LHCN-M2 (cell line): ENCODE measurements around the gene PDZRN3. TPM values are rescaled to one million over a fixed set of nuclear protein-coding genes. Genes with fewer than 3 reads are reported as not detected.
"Not testable (repeated sequence)": the region's sequence is repeated elsewhere in the genome, so short reads cannot be mapped to it uniquely, and the experiment has no call there.

Experiments used
- DNase-seq: peaks from one replicate; pipeline ENCODE4 v3.0.0-alpha.2; 2012; ENCODE audit warnings: low read depth
- total RNA-seq: library from RNA; depleted of rRNA; stranded (reverse); fragments of >200 nt; gene quantifications from 2 replicates; pipeline ENCODE4 v1.2.3, GENCODE V29; 2014

The PDZRN3 gene
- total RNA-seq, 1 experiment from 2014 or later: 6.7 TPM

- no peak for DNase-seq
Observed at GRCh38 chr3:73592154-73593144, 32.3 kb downstream of the PDZRN3 start.

GRCh38 chr3:73591286-73591800 lies 33.4 kb downstream of the PDZRN3 start:
- DNase-seq: no peak

DNA sequence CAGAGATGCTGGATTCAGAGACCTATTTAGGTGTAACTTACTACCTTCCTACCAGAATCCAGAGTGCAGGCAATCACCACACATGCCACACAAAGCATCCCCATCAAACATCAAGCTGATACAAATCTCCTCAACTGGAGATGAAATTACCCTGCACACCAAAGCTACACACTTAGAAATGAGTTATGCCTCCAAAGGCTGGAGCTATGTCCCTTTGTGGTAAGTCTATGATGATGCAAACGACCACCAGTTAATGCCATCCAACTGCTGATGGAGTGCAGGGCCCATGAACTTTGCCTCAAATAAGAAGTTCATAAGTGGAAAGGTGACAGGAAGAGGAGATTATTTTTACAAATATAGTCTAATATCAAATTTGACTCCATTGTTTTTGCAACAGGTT lies 38.1 kb downstream of the PDZRN3 start:
- DNase-seq: no peak

GRCh38 chr3:73586190-73586589 lies 38.6 kb downstream of the PDZRN3 start:
- DNase-seq: no peak

DNA sequence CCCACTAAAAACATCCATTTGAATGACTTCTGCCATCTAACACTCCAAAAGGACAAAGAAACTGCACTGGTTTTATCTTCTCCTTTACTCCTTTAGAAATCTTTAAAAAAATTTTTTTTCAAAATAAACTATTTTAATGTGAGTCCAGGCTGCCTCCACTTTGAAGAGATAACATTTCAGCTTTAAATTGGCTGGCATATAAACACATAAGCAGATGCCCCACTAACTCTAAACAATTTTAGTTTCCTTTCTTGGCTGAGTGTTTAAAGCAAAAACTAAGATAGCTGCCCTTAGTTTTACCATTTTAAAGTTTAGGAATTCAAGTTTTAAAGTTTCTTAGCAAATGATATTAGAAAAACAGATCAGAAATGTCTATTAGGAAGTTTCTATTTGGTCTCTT lies 39.9 kb downstream of the PDZRN3 start:
- DNase-seq: no peak

- DNase-seq: no peak
Observed at GRCh38 chr3:73582535-73582934, 42.2 kb downstream of the PDZRN3 start.

DNA sequence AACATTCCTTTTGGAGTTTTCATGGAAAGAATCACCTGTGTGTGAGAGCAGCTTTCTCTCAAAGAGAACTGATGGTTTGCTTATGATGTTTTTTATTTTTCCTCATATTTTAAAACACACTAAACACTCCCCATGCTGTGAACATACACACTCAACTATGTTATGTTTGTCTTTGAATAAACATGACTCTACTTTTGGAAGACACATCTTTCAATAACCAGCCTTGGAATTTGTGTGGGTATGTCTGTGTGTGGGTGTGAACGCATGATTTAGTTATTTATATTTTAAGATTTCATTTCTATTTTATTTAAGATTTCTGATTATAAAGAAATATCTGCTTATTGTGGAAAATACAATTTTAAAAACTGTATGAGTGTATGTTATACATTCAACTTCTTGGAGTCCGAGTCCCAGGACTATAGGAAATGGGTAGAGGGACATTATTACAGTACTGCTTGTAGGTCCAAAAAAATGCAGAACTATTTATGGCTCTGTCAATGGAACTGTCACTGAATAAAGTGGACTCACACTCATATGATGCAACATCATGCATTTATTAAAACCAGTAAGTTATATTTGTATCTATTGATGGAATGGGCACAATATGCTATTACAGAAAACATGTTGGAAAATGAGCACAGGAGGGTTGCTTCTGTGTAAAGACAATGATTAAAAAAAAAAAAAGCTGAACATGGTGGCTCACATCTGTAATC lies 43.5 kb downstream of the PDZRN3 start:
- no peak for DNase-seq

- no peak for DNase-seq
Observed at GRCh38 chr3:73580343-73580742, 44.4 kb downstream of the PDZRN3 start.

DNA sequence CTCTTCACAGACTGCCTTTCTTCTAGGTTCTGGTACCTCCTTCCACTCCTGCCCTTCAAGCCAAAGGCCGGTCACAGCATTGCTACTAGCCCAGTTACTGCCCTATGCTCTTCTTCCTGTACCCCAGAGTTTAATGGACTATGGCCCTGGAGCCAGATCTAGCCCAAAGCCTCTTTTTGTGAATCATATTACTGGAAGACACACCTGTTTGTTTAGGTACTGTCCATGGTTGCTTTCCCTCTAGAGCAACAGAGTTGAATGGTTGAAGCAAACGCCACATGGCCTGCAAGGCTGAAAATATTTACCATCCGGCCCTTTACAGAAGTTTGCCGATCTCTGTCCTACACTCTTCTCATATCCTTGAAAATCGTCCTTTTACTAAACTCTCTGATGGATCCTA lies 47.0 kb downstream of the PDZRN3 start:
- no peak for DNase-seq

GRCh38 chr3:73576999-73577461 lies 47.7 kb downstream of the PDZRN3 start:
- DNase-seq: peak; percentile 28

DNA sequence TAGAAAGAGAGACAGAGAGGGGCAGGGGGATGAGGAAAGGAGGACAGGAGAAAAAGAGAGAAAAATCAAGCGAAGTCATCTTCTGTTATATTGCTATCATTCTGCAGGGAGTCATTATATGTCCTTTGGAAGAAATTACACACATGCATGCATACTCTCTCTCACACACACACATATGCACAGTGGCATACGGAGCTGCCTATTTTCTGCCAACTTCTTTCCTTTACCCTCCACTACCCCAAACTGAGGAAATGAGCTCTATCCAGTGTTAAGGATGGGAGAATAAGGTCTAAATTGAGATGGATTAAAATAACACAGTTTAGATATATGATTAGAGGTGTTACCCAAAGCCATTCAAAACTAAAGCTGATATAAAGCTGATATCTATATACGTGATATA lies 48.8 kb downstream of the PDZRN3 start:
- no peak for DNase-seq

GRCh38 chr3:73575519-73575918 lies 49.2 kb downstream of the PDZRN3 start:
- no peak for DNase-seq

GRCh38 chr3:73573204-73573603 lies 51.5 kb downstream of the PDZRN3 start:
- no peak for DNase-seq

- DNase-seq: no peak
Observed at GRCh38 chr3:73572368-73572767, 52.4 kb downstream of the PDZRN3 start.

DNA sequence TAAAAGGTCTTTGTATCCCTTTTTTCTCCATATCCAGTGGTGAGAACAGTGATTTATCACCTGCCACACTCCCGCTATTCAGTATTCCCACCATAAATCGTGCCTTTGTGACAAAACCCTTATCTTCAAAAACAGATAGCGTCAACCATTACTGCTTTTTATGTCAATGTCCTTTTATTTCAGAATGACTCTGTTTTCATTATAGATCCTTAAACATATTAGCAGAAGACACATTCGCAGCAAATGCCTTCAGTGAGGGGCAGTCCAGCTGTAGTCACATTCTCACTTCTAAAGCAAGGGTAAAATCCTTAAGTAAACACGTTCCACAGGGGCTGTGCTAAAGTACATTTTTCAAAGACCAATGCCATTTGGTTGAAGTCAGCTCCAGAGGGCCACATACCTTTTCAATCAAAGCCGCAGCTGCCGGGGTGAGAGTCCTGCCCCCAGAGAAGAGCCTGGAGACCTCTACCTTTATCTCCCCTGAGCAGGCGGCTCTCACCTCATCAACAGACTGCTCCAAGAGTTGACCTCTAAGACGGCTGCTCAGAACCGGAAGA lies 53.4 kb downstream of the PDZRN3 start:
- no peak for DNase-seq

- DNase-seq: no peak
Observed at GRCh38 chr3:73569246-73569760, 55.4 kb downstream of the PDZRN3 start.

- DNase-seq: no peak
Observed at GRCh38 chr3:73568371-73568862, 56.3 kb downstream of the PDZRN3 start.

- DNase-seq: not testable (repeated sequence)
Observed at GRCh38 chr3:73565374-73565773, 59.4 kb downstream of the PDZRN3 start.

- DNase-seq: peak; percentile 41
Observed at GRCh38 chr3:73563896-73564582, 60.7 kb downstream of the PDZRN3 start.

GRCh38 chr3:73561494-73561893 lies 63.2 kb downstream of the PDZRN3 start:
- DNase-seq: no peak

GRCh38 chr3:73559749-73560148 lies 65.0 kb downstream of the PDZRN3 start:
- DNase-seq: no peak
